Measurements from ENCODE around the gene DHDDS. TPM values are rescaled to one million over a fixed set of nuclear protein-coding genes. Genes with fewer than 3 reads are reported as not detected.

Gene DHDDS
- total and polyA plus RNA-seq, 2 experiments from 2014 or later, result 46.8 to 48.7 TPM

- DNase-seq (ENCODE audit: low read depth in 1 of 2, low spot score in 1 of 2), result no peak
- peaks cover 39% of the 10 kb centered on the region for H3K36me3 ChIP-seq
- TF ChIP-seq CTCF (IDR thresholded peaks at IDR 0.05; ENCODE audit: low read depth, low read length), result no peak
Observed at GRCh38 chr1:26478159-26478558, 46.0 kb downstream of the DHDDS start.

GRCh38 chr1:26478988-26479387 is 46.9 kb downstream of the DHDDS start:
- H3K27ac ChIP-seq, result no peak overlapping the region
- TF ChIP-seq CTCF (IDR thresholded peaks at IDR 0.05; ENCODE audit: low read depth, low read length), result no peak

More at GRCh38 chr1:26478159-26478558, 46.0 kb downstream of the DHDDS start:
- no peaks in the 10 kb centered on the region for H3K9me3 ChIP-seq (ENCODE audit: low read depth)
- H3K4me1 ChIP-seq (ENCODE audit: low read depth), result peaks cover 6% of the 10 kb centered on the region
- no peak overlapping the region for H3K4me3 ChIP-seq
- H3K27ac ChIP-seq, result no peak overlapping the region
- no peaks in the 10 kb centered on the region for H3K27me3 ChIP-seq

GRCh38 chr1:26482921-26483320 is 50.8 kb downstream of the DHDDS start:
- Histone ChIP-seq H3K4me3 (no peak overlapping the region), H3K27me3 (no peaks in the 10 kb centered on the region), H3K36me3 (peaks cover 10% of the 10 kb centered on the region), H3K4me1 (ENCODE audit: low read depth) (no peaks in the 10 kb centered on the region), H3K27ac (no peak overlapping the region), H3K9me3 (ENCODE audit: low read depth) (no peaks in the 10 kb centered on the region)
- no peak for TF ChIP-seq CTCF (IDR thresholded peaks at IDR 0.05; ENCODE audit: low read depth, low read length)
- DNase-seq (ENCODE audit: low read depth in 1 of 2, low spot score in 1 of 2), result peak in 1 of 2 donors; percentile 24

More at GRCh38 chr1:26478988-26479387, 46.9 kb downstream of the DHDDS start:
- Histone ChIP-seq H3K36me3 (peaks cover 35% of the 10 kb centered on the region), H3K4me1 (ENCODE audit: low read depth) (no peaks in the 10 kb centered on the region), H3K4me3 (no peak overlapping the region), H3K9me3 (ENCODE audit: low read depth) (no peaks in the 10 kb centered on the region), H3K27me3 (no peaks in the 10 kb centered on the region)
- DNase-seq (ENCODE audit: low read depth in 1 of 2, low spot score in 1 of 2), result no peak

GRCh38 chr1:26483980-26484379 is 51.9 kb downstream of the DHDDS start:
- H3K4me3 ChIP-seq, result no peak overlapping the region
- peak in 1 of 2 donors; percentile 21 for DNase-seq (ENCODE audit: low read depth in 1 of 2, low spot score in 1 of 2)
- TF ChIP-seq CTCF (IDR thresholded peaks at IDR 0.05; ENCODE audit: low read depth, low read length), result no peak
- peaks cover 7% of the 10 kb centered on the region for H3K36me3 ChIP-seq
- H3K4me1 ChIP-seq (ENCODE audit: low read depth), result no peaks in the 10 kb centered on the region
- no peaks in the 10 kb centered on the region for H3K27me3 ChIP-seq
- H3K27ac ChIP-seq, result no peak overlapping the region
- no peaks in the 10 kb centered on the region for H3K9me3 ChIP-seq (ENCODE audit: low read depth)

GRCh38 chr1:26490155-26490554 is 58.0 kb downstream of the DHDDS start:
- H3K9me3 ChIP-seq (ENCODE audit: low read depth), result no peaks in the 10 kb centered on the region
- no peak for DNase-seq (ENCODE audit: low read depth in 1 of 2, low spot score in 1 of 2)
- TF ChIP-seq CTCF (IDR thresholded peaks at IDR 0.05; ENCODE audit: low read depth, low read length), result no peak

GRCh38 chr1:26493267-26493666 is 61.1 kb downstream of the DHDDS start:
- no peak for TF ChIP-seq CTCF (IDR thresholded peaks at IDR 0.05; ENCODE audit: low read depth, low read length)
- H3K36me3 ChIP-seq, result no peaks in the 10 kb centered on the region
- DNase-seq (ENCODE audit: low read depth in 1 of 2, low spot score in 1 of 2), result no peak

More at GRCh38 chr1:26490155-26490554, 58.0 kb downstream of the DHDDS start:
- Histone ChIP-seq H3K27me3 (no peaks in the 10 kb centered on the region), H3K4me3 (no peak overlapping the region), H3K36me3 (no peaks in the 10 kb centered on the region), H3K27ac (no peak overlapping the region), H3K4me1 (ENCODE audit: low read depth) (no peaks in the 10 kb centered on the region)

More at GRCh38 chr1:26493267-26493666, 61.1 kb downstream of the DHDDS start:
- Histone ChIP-seq H3K27me3 (no peaks in the 10 kb centered on the region), H3K4me3 (no peak overlapping the region), H3K4me1 (ENCODE audit: low read depth) (no peaks in the 10 kb centered on the region), H3K27ac (no peak overlapping the region), H3K9me3 (ENCODE audit: low read depth) (no peaks in the 10 kb centered on the region)
